HFFc6 (cell line): ENCODE measurements around the gene NUDCD3. TPM values are rescaled to one million over a fixed set of nuclear protein-coding genes. Genes with fewer than 3 reads are reported as not detected.

Experiments used
- DNase-seq: peaks from one replicate; pipeline ENCODE4 v3.0.0-alpha.2; 2018
- H3K27ac Mint-ChIP-seq: 2 replicates; pipeline ENCODE4 v1.8.0; 2020; ENCODE audit warnings: mild to moderate bottlenecking, mixed read lengths
- H3K27me3 Mint-ChIP-seq: 2 replicates; pipeline ENCODE4 v1.8.0; 2021; ENCODE audit warnings: mild to moderate bottlenecking, moderate library complexity, mixed read lengths; ENCODE audit not compliant: insufficient read depth
- H3K36me3 Mint-ChIP-seq: 2 replicates; pipeline ENCODE4 v1.8.0; 2021; ENCODE audit warnings: low read depth, mixed read lengths
- H3K4me1 Mint-ChIP-seq: 2 replicates; pipeline ENCODE4 v1.8.0; 2020; ENCODE audit warnings: low read depth, mixed read lengths
- H3K4me3 Mint-ChIP-seq: 2 replicates; pipeline ENCODE4 v1.8.0; 2020; ENCODE audit warnings: mild to moderate bottlenecking, moderate library complexity, mixed read lengths
- H3K9me3 Mint-ChIP-seq: 2 replicates; pipeline ENCODE4 v1.8.0; 2020; ENCODE audit warnings: mild to moderate bottlenecking, mixed read lengths
- CTCF ChIP-seq: fragments of 200-600 bp; sonication (generic); IDR thresholded peaks from 2 replicates; pipeline ENCODE4 v1.5.0; 2021; ENCODE audit warnings: antibody characterized with exemption, mild to moderate bottlenecking
- total RNA-seq, 6 experiments: library from RNA; stranded (reverse); fragmentation: NEBNext Ultra II Directional; extraction: Animal tissue kit (Norgen Biotek cat#: 25700); gene quantifications; 2 replicates in 1 of 6; 3 replicates in 5 of 6; pipeline ENCODE4 v1.2.3, GENCODE V29; 2021

The NUDCD3 gene
- total RNA-seq, 6 experiments from 2014 or later = 79.2 to 114 (median 90.6) TPM

DNA sequence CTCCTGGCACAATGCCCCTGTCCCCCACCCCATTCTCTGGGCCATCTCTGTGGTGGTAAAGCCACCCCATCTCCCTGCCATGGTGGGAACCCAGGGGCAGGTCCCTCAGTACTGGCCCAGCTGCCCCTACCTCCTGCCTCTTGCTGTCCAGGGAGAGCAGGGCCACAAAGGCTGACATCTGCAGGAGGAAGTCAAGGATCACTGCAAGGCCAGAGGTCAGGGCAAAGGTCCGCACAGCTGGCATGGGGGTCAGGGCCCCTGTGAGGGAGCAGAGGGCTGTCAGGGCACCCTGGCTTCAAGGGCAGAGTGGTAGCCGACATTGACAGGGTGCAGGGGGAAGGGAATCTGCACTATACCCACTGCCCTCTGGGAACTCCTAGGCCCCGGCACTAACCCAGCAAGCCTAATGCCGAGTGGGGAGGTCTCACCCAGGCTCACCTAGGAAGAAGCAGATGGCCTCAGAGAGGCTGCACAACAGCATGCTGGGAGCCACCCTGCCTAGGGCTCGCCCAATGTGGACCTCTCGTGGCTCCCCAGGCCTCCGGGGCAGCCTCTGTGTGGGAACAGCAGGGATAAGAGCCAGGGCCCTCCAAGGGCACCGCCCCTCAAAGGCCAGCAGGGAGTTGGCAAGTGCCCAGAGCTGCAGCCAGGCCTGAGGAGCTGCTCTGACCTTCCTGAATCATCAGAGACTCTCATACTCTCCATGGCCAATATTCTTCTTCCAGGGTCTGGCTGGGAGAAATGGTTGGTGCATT is 43.0 kb upstream of the NUDCD3 start:
- H3K36me3 Mint-ChIP-seq = no peaks in the 10 kb centered on the region
- no peak for DNase-seq
- no peaks in the 10 kb centered on the region for H3K9me3 Mint-ChIP-seq
- no peak overlapping the region for H3K4me3 Mint-ChIP-seq
- no peak overlapping the region for H3K27ac Mint-ChIP-seq
- H3K4me1 Mint-ChIP-seq = peaks cover 13% of the 10 kb centered on the region
- TF ChIP-seq CTCF = no peak
- H3K27me3 Mint-ChIP-seq = peaks cover 12% of the 10 kb centered on the region

DNA sequence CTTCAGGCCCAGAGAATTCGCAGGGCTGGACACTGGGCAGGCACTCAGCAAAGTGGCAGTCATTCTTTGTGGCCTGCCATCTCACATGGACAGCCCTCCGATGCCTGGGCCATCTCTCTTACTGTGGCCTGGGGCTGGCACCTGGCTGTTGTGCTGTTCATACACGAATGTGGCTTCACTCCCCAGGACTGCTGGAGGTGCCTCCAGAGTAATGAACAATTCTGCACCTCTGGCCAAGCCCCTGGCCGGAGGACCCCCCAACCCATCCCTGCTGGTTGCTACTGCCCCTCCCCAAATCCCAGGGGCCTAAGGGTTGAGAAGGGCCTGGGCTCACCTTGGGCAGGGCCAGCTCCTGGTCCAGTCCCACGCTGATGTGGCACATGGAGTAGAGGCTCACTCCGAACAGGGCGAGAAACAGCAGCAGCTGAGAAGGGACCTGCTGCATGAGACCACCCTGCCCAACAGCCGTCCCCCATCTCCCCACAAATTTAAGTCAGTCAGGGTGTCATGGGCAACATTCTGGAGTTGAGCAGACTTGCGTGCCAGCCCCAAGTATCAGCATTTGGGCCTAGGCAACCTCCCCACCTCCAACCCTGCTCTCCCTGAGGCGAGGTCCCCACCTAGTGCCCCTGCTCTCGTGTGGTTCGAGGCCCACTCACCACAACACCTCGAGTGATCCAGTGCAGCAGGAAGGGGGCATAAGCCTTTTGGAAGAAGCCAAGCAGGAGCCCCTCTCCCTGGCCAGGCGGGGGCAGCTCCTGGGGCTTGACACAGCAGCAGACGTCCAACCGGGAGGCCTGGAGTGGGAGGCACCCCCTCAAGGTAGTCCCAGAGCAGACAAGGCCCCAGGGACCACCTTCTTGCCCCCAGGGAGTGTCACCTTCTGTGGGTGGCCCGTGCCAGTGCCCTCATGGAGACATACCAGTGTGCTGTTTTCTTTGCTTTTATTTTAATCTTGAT is 41.2 kb upstream of the NUDCD3 start:
- no peak for TF ChIP-seq CTCF
- H3K4me3 Mint-ChIP-seq = no peak overlapping the region
- no peak overlapping the region for H3K27ac Mint-ChIP-seq
- H3K9me3 Mint-ChIP-seq = peaks cover 4% of the 10 kb centered on the region; the same call in 1 of the 2 replicates
- H3K27me3 Mint-ChIP-seq = peaks cover 11% of the 10 kb centered on the region
- no peaks in the 10 kb centered on the region for H3K36me3 Mint-ChIP-seq
- no peak for DNase-seq
- H3K4me1 Mint-ChIP-seq = peaks cover 13% of the 10 kb centered on the region

GRCh38 chr7:44530990-44531389 is 40.5 kb upstream of the NUDCD3 start:
- no peak overlapping the region for H3K4me3 Mint-ChIP-seq
- DNase-seq = no peak
- peaks cover 13% of the 10 kb centered on the region for H3K4me1 Mint-ChIP-seq
- H3K27me3 Mint-ChIP-seq = peaks cover 11% of the 10 kb centered on the region
- H3K36me3 Mint-ChIP-seq = no peaks in the 10 kb centered on the region
- no peak overlapping the region for H3K27ac Mint-ChIP-seq
- peaks cover 6% of the 10 kb centered on the region for H3K9me3 Mint-ChIP-seq
- no peak for TF ChIP-seq CTCF

DNA sequence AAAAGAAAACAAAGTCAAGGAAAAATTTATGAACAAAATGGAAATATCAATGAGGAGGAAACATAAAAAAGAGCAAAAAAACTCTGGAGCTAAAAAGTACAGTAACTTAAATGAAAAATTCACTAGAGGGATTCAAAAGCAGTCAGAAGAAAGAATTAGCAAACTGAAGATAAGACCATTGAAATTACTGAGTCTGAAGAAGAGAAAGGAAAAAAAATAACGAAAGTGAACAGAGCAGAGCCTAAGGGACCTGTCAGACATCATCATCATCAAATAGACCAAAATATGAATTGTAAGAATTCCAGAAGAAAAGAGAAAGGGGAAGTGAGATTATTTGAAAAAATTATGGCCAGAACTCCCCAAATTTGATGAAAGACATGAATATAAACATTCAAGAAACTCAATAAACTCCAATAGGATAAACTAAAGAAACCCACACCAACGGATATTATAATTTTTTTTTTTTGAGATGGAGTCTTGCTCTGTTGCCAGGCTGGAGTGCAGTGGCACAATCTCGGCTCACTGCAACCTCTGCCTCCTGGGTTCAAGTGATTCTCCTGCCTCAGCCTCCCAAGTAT is 34.4 kb upstream of the NUDCD3 start:
- H3K4me1 Mint-ChIP-seq = no peaks in the 10 kb centered on the region
- H3K4me3 Mint-ChIP-seq = no peak overlapping the region
- peaks cover 30% of the 10 kb centered on the region for H3K27me3 Mint-ChIP-seq
- H3K27ac Mint-ChIP-seq = no peak overlapping the region
- no peak for TF ChIP-seq CTCF
- peaks cover 18% of the 10 kb centered on the region for H3K9me3 Mint-ChIP-seq
- H3K36me3 Mint-ChIP-seq = peaks cover 6% of the 10 kb centered on the region
- DNase-seq = no peak

DNA sequence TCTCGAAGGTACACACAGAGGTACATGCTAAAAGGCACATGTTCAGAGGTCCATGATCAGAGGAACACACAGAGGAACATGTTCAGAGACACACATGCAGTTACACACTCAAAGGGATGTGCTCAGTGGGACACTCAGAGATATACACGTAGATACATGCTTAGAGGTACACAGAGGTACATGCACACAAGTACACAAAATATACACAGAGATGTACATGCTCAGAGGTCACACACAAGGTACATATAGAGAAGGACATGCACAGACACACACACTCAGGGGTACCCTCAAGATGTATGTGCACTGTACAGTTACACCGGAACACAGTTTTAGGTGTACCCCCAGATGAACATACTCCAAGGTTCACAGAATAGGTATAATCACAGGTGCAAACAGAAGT is 31.9 kb upstream of the NUDCD3 start:
- H3K27ac Mint-ChIP-seq = no peak overlapping the region
- H3K4me3 Mint-ChIP-seq = no peak overlapping the region

More for the DNA sequence above, 31.9 kb upstream of the NUDCD3 start:
- peaks cover 18% of the 10 kb centered on the region for H3K9me3 Mint-ChIP-seq
- DNase-seq = no peak
- H3K4me1 Mint-ChIP-seq = no peaks in the 10 kb centered on the region
- peaks cover 6% of the 10 kb centered on the region for H3K36me3 Mint-ChIP-seq
- TF ChIP-seq CTCF = no peak
- H3K27me3 Mint-ChIP-seq = peaks cover 37% of the 10 kb centered on the region
